Astrocyte of the cerebellum (primary cell): ENCODE measurements around the gene OPCML.
A peak's percentile ranks its signal among the peaks of the same experiment; 100 is the strongest.

Experiments used
- DNase-seq: peaks from one replicate; pipeline ENCODE4 v3.0.0-alpha.2; 2011; ENCODE audit warnings: low read depth
- H3K4me3 ChIP-seq: 2 replicates; pipeline ENCODE4 v1.5.1; 2011; ENCODE audit warnings: mild to moderate bottlenecking, low read depth, low read length, moderate library complexity
- in situ Hi-C: cut with HindIII; loops from 2 replicates; pipeline ENCODE4 v1.10.0; 2017; ENCODE audit warnings: low sequenced_read_pairs
- TF ChIP-seq, protein P1 (sequence below): IDR thresholded peaks from 2 replicates; pipeline ENCODE4 v1.5.1; 2012; ENCODE audit warnings: low read length, low read depth, moderate library complexity, mild to moderate bottlenecking; ENCODE audit errors: missing control alignments

OPCML gene

DNA sequence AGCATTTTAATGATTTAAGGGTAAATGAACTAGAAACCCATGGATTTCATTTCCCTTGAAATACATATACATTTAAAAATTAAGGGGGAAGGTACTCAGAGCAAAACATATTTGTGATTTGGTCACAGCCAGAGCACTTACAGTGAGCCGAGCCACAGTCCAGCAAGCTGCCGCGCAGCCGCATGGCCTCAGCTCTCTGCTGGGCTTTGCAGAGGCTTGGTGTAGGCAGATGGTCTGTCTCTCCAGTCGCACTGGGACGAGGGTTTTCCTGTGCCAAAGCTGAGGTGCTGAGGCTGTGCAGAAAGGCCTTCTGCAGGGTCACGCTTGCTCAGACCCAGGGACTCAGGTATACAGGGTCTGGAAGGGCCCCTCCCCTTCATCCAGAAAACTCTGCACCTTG is 367.3 kb downstream of the OPCML start:
- in situ Hi-C loops: no loop called here
- H3K4me3 ChIP-seq: no peak overlapping the region
- TF ChIP-seq, protein P1, sequence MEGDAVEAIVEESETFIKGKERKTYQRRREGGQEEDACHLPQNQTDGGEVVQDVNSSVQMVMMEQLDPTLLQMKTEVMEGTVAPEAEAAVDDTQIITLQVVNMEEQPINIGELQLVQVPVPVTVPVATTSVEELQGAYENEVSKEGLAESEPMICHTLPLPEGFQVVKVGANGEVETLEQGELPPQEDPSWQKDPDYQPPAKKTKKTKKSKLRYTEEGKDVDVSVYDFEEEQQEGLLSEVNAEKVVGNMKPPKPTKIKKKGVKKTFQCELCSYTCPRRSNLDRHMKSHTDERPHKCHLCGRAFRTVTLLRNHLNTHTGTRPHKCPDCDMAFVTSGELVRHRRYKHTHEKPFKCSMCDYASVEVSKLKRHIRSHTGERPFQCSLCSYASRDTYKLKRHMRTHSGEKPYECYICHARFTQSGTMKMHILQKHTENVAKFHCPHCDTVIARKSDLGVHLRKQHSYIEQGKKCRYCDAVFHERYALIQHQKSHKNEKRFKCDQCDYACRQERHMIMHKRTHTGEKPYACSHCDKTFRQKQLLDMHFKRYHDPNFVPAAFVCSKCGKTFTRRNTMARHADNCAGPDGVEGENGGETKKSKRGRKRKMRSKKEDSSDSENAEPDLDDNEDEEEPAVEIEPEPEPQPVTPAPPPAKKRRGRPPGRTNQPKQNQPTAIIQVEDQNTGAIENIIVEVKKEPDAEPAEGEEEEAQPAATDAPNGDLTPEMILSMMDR: no peak
- DNase-seq: no peak

GRCh38 chr11:133163463-133164419 is 368.6 kb downstream of the OPCML start:
- in situ Hi-C loops: no loop called here
- TF ChIP-seq, protein P1: peak; percentile 72
- peak; percentile 15 for DNase-seq
- H3K4me3 ChIP-seq: no peak overlapping the region

GRCh38 chr11:133162227-133162626 is 370.1 kb downstream of the OPCML start:
- TF ChIP-seq, protein P1: no peak
- in situ Hi-C loops: no loop called here
- DNase-seq: no peak
- no peak overlapping the region for H3K4me3 ChIP-seq

DNA sequence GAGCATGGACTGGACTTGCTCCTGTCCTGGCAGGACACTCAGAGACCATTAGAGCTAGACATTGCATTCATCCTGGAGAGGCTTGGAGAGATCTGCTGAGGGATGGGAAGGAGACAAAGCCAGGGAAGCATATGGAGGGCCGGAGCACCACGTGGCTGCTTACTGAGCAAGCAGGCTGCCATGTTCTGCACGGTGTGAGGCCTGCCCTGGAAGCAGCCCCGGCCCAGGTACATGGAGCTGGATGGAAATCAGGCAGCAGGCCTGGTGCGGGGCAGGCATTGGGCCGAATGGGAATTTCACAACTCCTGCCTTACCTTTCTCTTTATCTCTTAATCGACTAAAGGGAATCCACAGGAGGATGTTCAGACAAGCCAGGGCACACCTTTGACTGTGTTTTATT is 371.5 kb downstream of the OPCML start:
- no peak for DNase-seq
- TF ChIP-seq, protein P1: no peak
- no peak overlapping the region for H3K4me3 ChIP-seq
- in situ Hi-C loops: no loop called here

DNA sequence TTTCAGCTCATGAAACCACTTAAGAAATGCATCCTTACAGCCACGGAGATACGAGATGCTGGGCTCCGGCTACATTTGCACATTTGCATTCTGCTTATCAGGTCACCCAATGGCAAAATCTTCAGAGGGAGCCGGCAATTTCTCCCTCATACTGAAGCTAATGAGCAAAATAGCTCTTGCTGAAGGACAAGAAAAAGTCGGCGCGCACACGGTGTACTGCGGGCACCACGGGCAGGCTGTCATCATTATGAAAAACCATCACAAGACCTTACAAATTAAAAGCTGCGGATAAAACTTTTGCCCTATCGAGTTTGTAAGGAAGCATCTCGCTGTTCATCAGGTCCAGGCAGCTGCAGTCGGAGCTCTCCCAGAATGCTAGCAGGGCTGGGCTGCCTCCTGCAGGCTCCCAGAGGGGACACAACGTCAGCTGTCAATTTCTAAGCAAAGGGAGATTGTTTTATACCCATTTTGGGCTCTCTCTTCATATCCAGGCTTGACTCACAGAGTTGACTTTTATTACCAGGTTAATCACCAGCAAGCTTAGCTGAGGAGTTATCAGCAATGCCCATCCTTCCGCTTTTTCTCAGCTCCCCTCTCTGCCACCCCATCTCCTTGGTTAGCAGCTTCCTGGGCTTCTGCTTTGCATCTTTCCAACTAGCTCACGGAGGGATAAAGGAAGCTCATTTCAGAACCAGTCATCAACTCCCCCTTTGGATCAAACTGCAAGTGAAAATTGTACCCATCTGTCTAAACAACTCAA is 375.1 kb downstream of the OPCML start:
- DNase-seq: no peak
- in situ Hi-C loops: no loop called here
- no peak overlapping the region for H3K4me3 ChIP-seq
- TF ChIP-seq, protein P1: no peak

DNA sequence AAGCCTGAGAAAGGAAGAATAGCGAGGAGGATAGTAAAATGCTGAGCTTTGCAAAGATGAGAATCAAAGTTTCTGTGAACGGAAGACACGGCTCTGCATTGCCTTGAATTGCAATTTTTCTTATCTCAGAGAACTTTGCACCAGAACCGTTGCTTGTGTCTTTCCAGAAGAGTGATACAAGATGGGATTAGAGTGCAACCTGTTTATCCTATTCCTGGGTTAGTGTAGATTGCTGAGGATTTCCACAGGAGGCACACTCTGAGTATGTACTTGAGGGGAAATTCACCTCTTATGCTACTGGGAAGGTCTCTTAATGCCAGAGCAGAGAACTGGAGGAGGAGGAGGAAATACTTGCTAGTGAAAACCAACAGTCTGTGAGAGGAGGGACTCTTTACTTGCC is 377.5 kb downstream of the OPCML start:
- H3K4me3 ChIP-seq: no peak overlapping the region
- in situ Hi-C loops: no loop called here
- DNase-seq: no peak
- TF ChIP-seq, protein P1: no peak
